ENCODE measurements around the gene PHF21A. TPM values are rescaled to one million over a fixed set of nuclear protein-coding genes. Genes with fewer than 3 reads are reported as not detected.
"Not testable (repeated sequence)": the region's sequence is repeated elsewhere in the genome, so short reads cannot be mapped to it uniquely, and the experiment has no call there.

The PHF21A gene
- total and polyA plus RNA-seq, 2 of the 13 experiments (the other 11 are each of a cell fraction or from before 2014, with no cell fraction given) = 4.1 to 34.6 TPM

DNA sequence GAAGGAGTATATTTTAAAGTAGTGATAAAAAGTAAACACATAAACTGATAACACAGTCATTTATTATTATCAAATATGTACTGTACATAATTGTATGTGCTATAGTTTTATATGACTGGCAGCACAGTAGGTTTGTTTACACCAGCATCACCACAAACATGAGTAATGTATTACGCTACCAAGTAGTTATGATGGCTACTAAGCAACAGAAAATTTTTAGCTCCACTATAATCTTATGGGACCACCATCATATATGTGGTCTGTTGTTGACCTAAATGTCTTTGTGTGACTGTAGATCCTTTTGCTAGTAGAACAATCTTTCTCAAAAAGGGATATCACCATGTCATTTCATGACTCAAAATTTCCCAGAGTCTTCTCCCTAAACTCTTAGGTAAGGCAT lies 105.3 kb downstream of the PHF21A start (continued):
- TF ChIP-seq, protein P1, sequence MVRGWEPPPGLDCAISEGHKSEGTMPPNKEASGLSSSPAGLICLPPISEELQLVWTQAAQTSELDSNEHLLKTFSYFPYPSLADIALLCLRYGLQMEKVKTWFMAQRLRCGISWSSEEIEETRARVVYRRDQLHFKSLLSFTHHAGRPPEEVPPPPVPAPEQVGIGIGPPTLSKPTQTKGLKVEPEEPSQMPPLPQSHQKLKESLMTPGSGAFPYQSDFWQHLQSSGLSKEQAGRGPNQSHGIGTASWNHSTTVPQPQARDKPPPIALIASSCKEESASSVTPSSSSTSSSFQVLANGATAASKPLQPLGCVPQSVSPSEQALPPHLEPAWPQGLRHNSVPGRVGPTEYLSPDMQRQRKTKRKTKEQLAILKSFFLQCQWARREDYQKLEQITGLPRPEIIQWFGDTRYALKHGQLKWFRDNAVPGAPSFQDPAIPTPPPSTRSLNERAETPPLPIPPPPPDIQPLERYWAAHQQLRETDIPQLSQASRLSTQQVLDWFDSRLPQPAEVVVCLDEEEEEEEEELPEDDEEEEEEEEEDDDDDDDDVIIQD (CRISPR knock-in tag; IDR thresholded peaks at IDR 0.05; ENCODE audit: low read depth) = no peak
- TF ChIP-seq FOXM1 (CRISPR knock-in tag; IDR thresholded peaks at IDR 0.05) (no peak), NONO (IDR thresholded peaks at IDR 0.05) (no peak), NONO (CRISPR knock-in tag; conservative IDR thresholded peaks at IDR 0.05) (no peak), ZNF441 (CRISPR knock-in tag; IDR thresholded peaks at IDR 0.05; ENCODE audit: borderline replicate concordance) (no peak)
- TF ChIP-seq, protein P2, sequence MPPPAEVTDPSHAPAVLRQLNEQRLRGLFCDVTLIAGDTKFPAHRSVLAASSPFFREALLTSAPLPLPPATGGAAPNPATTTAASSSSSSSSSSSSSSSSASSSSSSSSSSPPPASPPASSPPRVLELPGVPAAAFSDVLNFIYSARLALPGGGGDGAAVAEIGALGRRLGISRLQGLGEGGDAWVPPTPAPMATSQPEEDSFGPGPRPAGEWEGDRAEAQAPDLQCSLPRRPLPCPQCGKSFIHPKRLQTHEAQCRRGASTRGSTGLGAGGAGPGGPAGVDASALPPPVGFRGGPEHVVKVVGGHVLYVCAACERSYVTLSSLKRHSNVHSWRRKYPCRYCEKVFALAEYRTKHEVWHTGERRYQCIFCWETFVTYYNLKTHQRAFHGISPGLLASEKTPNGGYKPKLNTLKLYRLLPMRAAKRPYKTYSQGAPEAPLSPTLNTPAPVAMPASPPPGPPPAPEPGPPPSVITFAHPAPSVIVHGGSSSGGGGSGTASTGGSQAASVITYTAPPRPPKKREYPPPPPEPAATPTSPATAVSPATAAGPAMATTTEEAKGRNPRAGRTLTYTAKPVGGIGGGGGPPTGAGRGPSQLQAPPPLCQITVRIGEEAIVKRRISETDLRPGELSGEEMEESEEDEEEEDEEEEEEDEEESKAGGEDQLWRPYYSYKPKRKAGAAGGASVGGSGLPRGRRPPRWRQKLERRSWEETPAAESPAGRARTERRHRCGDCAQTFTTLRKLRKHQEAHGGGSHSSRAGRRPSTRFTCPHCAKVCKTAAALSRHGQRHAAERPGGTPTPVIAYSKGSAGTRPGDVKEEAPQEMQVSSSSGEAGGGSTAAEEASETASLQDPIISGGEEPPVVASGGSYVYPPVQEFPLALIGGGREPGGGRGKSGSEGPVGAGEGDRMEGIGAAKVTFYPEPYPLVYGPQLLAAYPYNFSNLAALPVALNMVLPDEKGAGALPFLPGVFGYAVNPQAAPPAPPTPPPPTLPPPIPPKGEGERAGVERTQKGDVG (CRISPR knock-in tag; IDR thresholded peaks at IDR 0.05; ENCODE audit: borderline replicate concordance) = no peak

DNA sequence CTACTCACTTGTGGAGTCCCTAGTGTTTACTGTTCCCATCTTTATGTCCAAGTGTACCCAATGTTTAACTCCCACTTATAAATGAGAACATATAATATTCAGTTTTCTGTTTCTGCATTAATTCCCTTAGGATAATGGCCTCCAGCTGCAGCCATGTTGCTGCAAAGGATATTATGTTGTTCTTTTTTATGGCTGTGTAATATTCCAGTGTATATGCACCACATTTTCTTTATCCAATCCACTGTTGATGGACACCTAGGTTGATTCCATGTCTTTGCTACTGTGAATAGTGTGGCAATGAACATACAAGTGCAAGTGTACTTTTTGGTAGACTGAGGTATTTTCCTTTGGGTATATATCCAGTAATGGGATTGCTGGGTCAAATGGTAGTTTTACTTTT lies 107.1 kb downstream of the PHF21A start:
- FAIRE-seq; H3K4me2 ChIP-seq (ENCODE audit: low read depth, low read length); CTCF ChIA-PET (ENCODE audit: low intra/inter-chr PET ratio, low total read pairs); H2AFZ ChIP-seq (ENCODE audit: low read length); ATAC-seq; POLR2A ChIA-PET; H3K4me1 ChIP-seq (ENCODE audit: insufficient read depth, low read length); H3K4me3 ChIP-seq (replicated peaks in 1 of 3; ENCODE audit: insufficient read depth in 1 of 3, low read depth in 2 of 3, low read length in 3 of 3); H3K27ac ChIP-seq (ENCODE audit: extremely low read length, insufficient read depth, low read length); intact Hi-C loops (cut with micrococcal nuclease; ENCODE audit: unreplicated experiment); H3K27me3 ChIP-seq (ENCODE audit: control insufficient read depth in 1 of 2, insufficient read depth in 2 of 2, low read length in 2 of 2); in situ Hi-C loops (cut with HindIII; ENCODE audit: extremely low pct_ligation_motif_present, low pct_unique_long_range_greater_than_20kb); H3K9ac ChIP-seq (ENCODE audit: insufficient read depth, low read depth, low read length); DNase-seq (ENCODE audit: low spot score); H3K9me3 ChIP-seq (ENCODE audit: low read length); H3K36me3 ChIP-seq (replicated peaks in 1 of 2; ENCODE audit: control insufficient read depth in 1 of 2, insufficient read depth in 2 of 2, low read length in 2 of 2); H3K79me2 ChIP-seq (ENCODE audit: insufficient read depth, low read length); H4K20me1 ChIP-seq (ENCODE audit: insufficient read depth, low read length); BruUV-seq (replicated peaks): not testable (repeated sequence)
